K562 (cell line): ENCODE results near the gene TBC1D1. TPM values are rescaled to one million over a fixed set of nuclear protein-coding genes. Genes with fewer than 3 reads are reported as not detected.

Source experiments
- ATAC-seq: fragments of 200-7000 bp; cut with Tn5 transposase; 3 replicates; pipeline ENCODE4 v1.9.1; 2020; ENCODE audit warnings: moderate library complexity
- BruUV-seq: library from RNA; stranded (reverse); fragments of 400-500 nt; replicated peaks from 2 replicates; lab custom pipeline; 2021; lab: Mats Ljungman, UMichigan
- CTCF ChIA-PET: fragments of 300-600 bp; formaldehyde crosslinking; extraction: SDS; loops from one replicate; lab custom pipeline; 2021; ENCODE audit warnings: low intra/inter-chr PET ratio; lab: Yijun Ruan, JAX
- POLR2A ChIA-PET: fragments of 300-600, 350-650 bp; sonication (Branson Sonifier 250); formaldehyde crosslinking; extraction: SDS; loops from one replicate; lab custom pipeline; 2021; ENCODE audit warnings: antibody characterized with exemption, inconsistent platforms; lab: Yijun Ruan, JAX
- DNase-seq, 4 experiments: peaks; one replicate each; pipeline versions ENCODE4 v3.0.0 to v3.0.0-alpha.2; 2011 to 2018; ENCODE audit warnings: low spot score in 3 of 4, mixed read lengths in 3 of 4; ENCODE audit errors: extremely low read depth in 1 of 4
- FAIRE-seq: peaks from 2 replicates; lab custom pipeline; 2011; peaks lifted over from hg19 to GRCh38; lab: Jason Lieb, UNC
- H2AFZ ChIP-seq: 2 replicates; pipeline ENCODE4 v1.6.0; 2011; ENCODE audit warnings: low read depth, low read length, control low read depth, inconsistent platforms
- H3K27ac ChIP-seq: fragments of 200-600 bp; 3 replicates; pipeline ENCODE4 v1.8.0; 2011; ENCODE audit warnings: low read depth, mild to moderate bottlenecking, control low read depth, inconsistent platforms, low read length, moderate library complexity, mixed read lengths; ENCODE audit errors: extremely low read depth
- H3K27me3 ChIP-seq, 2 experiments: fragments of 300-600 bp in 1 of 2; 2 replicates in 1 of 2; 3 replicates in 1 of 2; pipeline versions ENCODE4 v1.6.0 to v1.8.0; 2011; ENCODE audit warnings: inconsistent platforms in 2 of 2, low read length in 2 of 2, mild to moderate bottlenecking in 1 of 2, mixed read lengths in 1 of 2, moderate library complexity in 1 of 2; ENCODE audit not compliant: control insufficient read depth in 2 of 2, insufficient read depth in 2 of 2
- H3K36me3 ChIP-seq: fragments of 300-600 bp; 3 replicates; pipeline ENCODE4 v1.8.0; 2011; ENCODE audit warnings: mild to moderate bottlenecking, low read length, inconsistent platforms; ENCODE audit not compliant: control insufficient read depth, insufficient read depth
- H3K4me1 ChIP-seq, 2 experiments: fragments of 200-600 bp in 1 of 2; replicated peaks in 1 of 2; 2 replicates in 1 of 2; 3 replicates in 1 of 2; pipeline versions ENCODE4 v1.5.1 to v1.8.0; 2011; ENCODE audit warnings: inconsistent platforms in 2 of 2, low read length in 2 of 2, mild to moderate bottlenecking in 1 of 2, mixed read lengths in 1 of 2, moderate library complexity in 1 of 2; ENCODE audit not compliant: control insufficient read depth in 2 of 2, insufficient read depth in 2 of 2
- H3K4me2 ChIP-seq: 2 replicates; pipeline ENCODE4 v1.6.1; 2011; ENCODE audit warnings: low read length, control low read depth, inconsistent platforms, mixed read lengths; ENCODE audit not compliant: insufficient read depth
- H3K4me3 ChIP-seq: fragments of 200-600 bp; sonication (generic), shearing (Covaris generic); 2 replicates; pipeline ENCODE4 v1.5.1; 2016; ENCODE audit warnings: control low read depth, inconsistent platforms
- H3K79me2 ChIP-seq: fragments of 200-600 bp; 3 replicates; pipeline ENCODE4 v1.8.0; 2011; ENCODE audit warnings: low read length, inconsistent platforms; ENCODE audit not compliant: control insufficient read depth, insufficient read depth
- H3K9ac ChIP-seq, 2 experiments: 2 replicates each; pipeline versions ENCODE4 v1.6.0 to v1.6.1; 2011; ENCODE audit warnings: low read depth in 2 of 2, low read length in 2 of 2, control low read depth in 1 of 2, inconsistent platforms in 1 of 2, mild to moderate bottlenecking in 1 of 2, mixed read lengths in 1 of 2; ENCODE audit not compliant: insufficient read depth in 1 of 2
- H3K9me1 ChIP-seq: one replicate; pipeline ENCODE4 v1.6.0; 2011; ENCODE audit warnings: inconsistent platforms, mild to moderate bottlenecking, low read length, moderate library complexity; ENCODE audit not compliant: control insufficient read depth, insufficient read depth
- H3K9me3 ChIP-seq: replicated peaks from 2 replicates; pipeline ENCODE4 v1.5.1; 2011; ENCODE audit warnings: low read depth, low read length, inconsistent platforms; ENCODE audit not compliant: control insufficient read depth, insufficient read depth
- H4K20me1 ChIP-seq: replicated peaks from 2 replicates; pipeline ENCODE4 v1.6.1; 2011; ENCODE audit warnings: low read length, inconsistent platforms, mixed read lengths; ENCODE audit not compliant: control insufficient read depth, insufficient read depth
- ERF ChIP-seq: fragments of 450-650 bp; formaldehyde crosslinking; IDR thresholded peaks from 2 replicates; pipeline ENCODE4 v1.4.0; 2020; ENCODE audit warnings: mild to moderate bottlenecking, mixed read lengths
- EWSR1 ChIP-seq: fragments of 450-650 bp; IDR thresholded peaks from 2 replicates; pipeline ENCODE4 v1.6.1; 2018; ENCODE audit warnings: borderline replicate concordance, mild to moderate bottlenecking, low read depth, moderate library complexity; ENCODE audit not compliant: partially characterized antibody
- GTF2B ChIP-seq: IDR thresholded peaks from 2 replicates; pipeline ENCODE4 v1.6.1; 2011; ENCODE audit not compliant: insufficient read length; ENCODE audit errors: extremely low read depth
- IFI16 ChIP-seq: fragments of 250-450 bp; sonication (Bioruptor Pico); IDR thresholded peaks from 2 replicates; pipeline ENCODE4 v2.1.2; 2022; ENCODE audit warnings: mild to moderate bottlenecking, inconsistent platforms
- KDM1A ChIP-seq, 2 experiments: fragments of 450-650 bp; IDR thresholded peaks; 2 replicates each; pipeline ENCODE4 v1.6.1; 2016; ENCODE audit warnings: mild to moderate bottlenecking in 2 of 2
- RBM39 ChIP-seq: fragments of 200-400 bp; formaldehyde crosslinking; optimal IDR thresholded peaks from 2 replicates; pipeline ENCODE3; 2018; ENCODE audit warnings: low read depth, low read length
- SMARCB1 ChIP-seq: IDR thresholded peaks from 2 replicates; pipeline ENCODE4 v1.6.1; 2011; ENCODE audit warnings: improper control_type of control experiment, low read depth; ENCODE audit not compliant: insufficient read length
- ZNF165 ChIP-seq: fragments of 250-450 bp; sonication (Bioruptor Pico); IDR thresholded peaks from 2 replicates; pipeline ENCODE4 v1.4.0; 2020; ENCODE audit warnings: borderline replicate concordance
- ZNF282 ChIP-seq: sonication (generic); formaldehyde crosslinking; IDR thresholded peaks from 2 replicates; pipeline ENCODE4 v1.8.1; 2023; ENCODE audit warnings: missing genetic modification reagents
- ZNF449 ChIP-seq: fragments of 250-450 bp; sonication (Bioruptor Pico); IDR thresholded peaks from 2 replicates; pipeline ENCODE4 v1.8.0; 2022; ENCODE audit warnings: moderate library complexity, mild to moderate bottlenecking, inconsistent platforms
- ZNF696 ChIP-seq: fragments of 250-450 bp; sonication (Bioruptor Pico); conservative IDR thresholded peaks from 2 replicates; pipeline ENCODE4 v1.4.0; 2020; ENCODE audit warnings: mild to moderate bottlenecking, moderate library complexity
- WGBS: fragments of 100-300 bp; shearing (Covaris generic); methylation state at CpG from one replicate; pipeline ENCODE4 v1.1.6; 2016; ENCODE audit warnings: low coverage, mixed read lengths; ENCODE audit not compliant: insufficient coverage; ENCODE audit errors: missing lambda C conversion rate; 5-methylcytosine and 5-hydroxymethylcytosine counted together
- in situ Hi-C: fragments of 300-500 bp; cut with MboI; formaldehyde crosslinking; loops from 4 replicates; pipeline ENCODE4 v1.15.0; 2018; ENCODE audit warnings: inconsistent platforms, mixed read lengths
- intact Hi-C: fragments of 100-400 bp; cut with micrococcal nuclease; formaldehyde crosslinking; loops from 2 replicates; pipeline ENCODE4 v1.14.2; 2022
- polyA plus RNA-seq, 8 experiments: library from polyadenylated mRNA; depleted of rRNA in 4 of 8; stranded (reverse) in 5 of 8; unstranded in 3 of 8; fragments of >200 nt; fragmentation: Nextera tagmentation in 2 of 8; fragmentation: Illumina TruSeq in 1 of 8; extraction: Ambion mirVana in 2 of 8; extraction: Trizol in 1 of 8; gene quantifications; 2 replicates each; pipeline versions ENCODE4 v1.2.1 to v1.2.3, GENCODE V29; 2011 to 2014; ENCODE audit warnings: inconsistent platforms in 1 of 8, missing spikeins in 1 of 8
- total RNA-seq, 7 experiments: library from RNA; depleted of rRNA in 6 of 7; stranded (reverse); fragments of >200 nt in 6 of 7; fragmentation: Illumina TruSeq in 2 of 7; extraction: Trizol in 2 of 7; gene quantifications; 2 replicates each; pipeline versions ENCODE4 v1.2.1 to v1.2.3, GENCODE V29; 2011 to 2021; ENCODE audit warnings: low replicate concordance in 1 of 7
- TF ChIP-seq, protein P1 (sequence below): sonication (generic); formaldehyde crosslinking; IDR thresholded peaks from 2 replicates; pipeline ENCODE4 v1.8.0; 2022; ENCODE audit warnings: mild to moderate bottlenecking, missing genetic modification reagents
- TF ChIP-seq, protein P2 (sequence below): fragments of 450-650 bp; formaldehyde crosslinking; IDR thresholded peaks from 2 replicates; pipeline ENCODE4 v1.4.0; 2022; ENCODE audit warnings: missing genetic modification characterization

TBC1D1 gene
- total and polyA plus RNA-seq, 9 of the 15 experiments (the other 6 are each of a cell fraction or from before 2014, with no cell fraction given), result 0.59 to 14.2 (median 8.8) TPM

DNA sequence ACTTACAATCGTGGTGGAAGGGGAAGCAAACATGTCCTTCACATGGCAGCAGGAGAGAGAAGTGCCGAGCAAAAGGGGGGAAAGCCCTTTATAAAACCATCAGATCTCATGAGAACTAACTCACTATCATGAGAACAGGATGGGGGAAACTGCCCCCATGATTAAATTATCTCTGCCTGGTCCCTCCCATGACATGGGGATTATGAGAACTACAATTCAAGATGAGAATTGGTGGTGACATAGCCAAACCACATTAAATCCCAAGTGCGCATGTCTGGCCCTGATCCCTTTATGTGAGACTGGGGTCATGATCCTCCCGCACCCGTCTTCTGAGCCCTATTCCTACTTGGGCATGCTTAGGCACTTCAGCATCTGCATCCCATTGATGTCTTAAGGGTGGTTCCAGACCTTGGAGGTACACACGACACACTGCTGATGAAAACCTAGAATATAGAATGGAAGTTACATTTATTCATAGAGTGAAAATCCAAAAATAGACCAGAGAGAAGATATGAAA is 185.3 kb downstream of the TBC1D1 start:
- Histone ChIP-seq H2AFZ (no peak overlapping the region), H3K4me1 (peaks cover 0 to 5% of the 10 kb centered on the region in 2 experiments; a peak in 3 of 5 replicates), H4K20me1 (0 out of 2 replicates have a peak, but pooled peaks cover 2% of the 10 kb centered on the region), H3K27ac (no peak overlapping the region), H3K4me2 (no peak overlapping the region), H3K9me3 (no peaks in the 10 kb centered on the region), H3K79me2 (no peaks in the 10 kb centered on the region), H3K4me3 (no peak overlapping the region), H3K36me3 (no peaks in the 10 kb centered on the region), H3K27me3 (no peaks in the 10 kb centered on the region), H3K9ac (no peak overlapping the region), H3K9me1 (no peaks in the 10 kb centered on the region)
- 43% methylated on average over 5 of the region's 6 CpGs for WGBS
- in situ Hi-C loops (loop anchor here (10.0 kb wide), 1 partner anchor 239 kb away; no protein-coding TSS in a partner anchor), intact Hi-C loops (no loop called here)
- DNase-seq (no peak), FAIRE-seq (no peak), ATAC-seq (no peak)
- no TSS peak for BruUV-seq
- CTCF ChIA-PET, result interaction anchor here (1.1 kb wide), 1 partner anchor 14 kb away, joined by 5 read pairs; no protein-coding TSS in a partner anchor
- POLR2A ChIA-PET, result interaction anchor here (1.4 kb wide), 1 partner anchor 10 kb away, joined by 5 read pairs; no protein-coding TSS in a partner anchor
- TF ChIP-seq ERF (CRISPR knock-in tag) (no peak), KDM1A (IDR thresholded peaks at IDR 0.05) (no peak), ZNF449 (CRISPR knock-in tag) (no peak), GTF2B (no peak), ZNF696 (CRISPR knock-in tag) (no peak), SMARCB1 (no peak), IFI16 (CRISPR knock-in tag) (no peak), EWSR1 (no peak), ZNF165 (CRISPR knock-in tag) (no peak), ZNF282 (CRISPR knock-in tag) (no peak), RBM39 (no peak)
- TF ChIP-seq, protein P1, sequence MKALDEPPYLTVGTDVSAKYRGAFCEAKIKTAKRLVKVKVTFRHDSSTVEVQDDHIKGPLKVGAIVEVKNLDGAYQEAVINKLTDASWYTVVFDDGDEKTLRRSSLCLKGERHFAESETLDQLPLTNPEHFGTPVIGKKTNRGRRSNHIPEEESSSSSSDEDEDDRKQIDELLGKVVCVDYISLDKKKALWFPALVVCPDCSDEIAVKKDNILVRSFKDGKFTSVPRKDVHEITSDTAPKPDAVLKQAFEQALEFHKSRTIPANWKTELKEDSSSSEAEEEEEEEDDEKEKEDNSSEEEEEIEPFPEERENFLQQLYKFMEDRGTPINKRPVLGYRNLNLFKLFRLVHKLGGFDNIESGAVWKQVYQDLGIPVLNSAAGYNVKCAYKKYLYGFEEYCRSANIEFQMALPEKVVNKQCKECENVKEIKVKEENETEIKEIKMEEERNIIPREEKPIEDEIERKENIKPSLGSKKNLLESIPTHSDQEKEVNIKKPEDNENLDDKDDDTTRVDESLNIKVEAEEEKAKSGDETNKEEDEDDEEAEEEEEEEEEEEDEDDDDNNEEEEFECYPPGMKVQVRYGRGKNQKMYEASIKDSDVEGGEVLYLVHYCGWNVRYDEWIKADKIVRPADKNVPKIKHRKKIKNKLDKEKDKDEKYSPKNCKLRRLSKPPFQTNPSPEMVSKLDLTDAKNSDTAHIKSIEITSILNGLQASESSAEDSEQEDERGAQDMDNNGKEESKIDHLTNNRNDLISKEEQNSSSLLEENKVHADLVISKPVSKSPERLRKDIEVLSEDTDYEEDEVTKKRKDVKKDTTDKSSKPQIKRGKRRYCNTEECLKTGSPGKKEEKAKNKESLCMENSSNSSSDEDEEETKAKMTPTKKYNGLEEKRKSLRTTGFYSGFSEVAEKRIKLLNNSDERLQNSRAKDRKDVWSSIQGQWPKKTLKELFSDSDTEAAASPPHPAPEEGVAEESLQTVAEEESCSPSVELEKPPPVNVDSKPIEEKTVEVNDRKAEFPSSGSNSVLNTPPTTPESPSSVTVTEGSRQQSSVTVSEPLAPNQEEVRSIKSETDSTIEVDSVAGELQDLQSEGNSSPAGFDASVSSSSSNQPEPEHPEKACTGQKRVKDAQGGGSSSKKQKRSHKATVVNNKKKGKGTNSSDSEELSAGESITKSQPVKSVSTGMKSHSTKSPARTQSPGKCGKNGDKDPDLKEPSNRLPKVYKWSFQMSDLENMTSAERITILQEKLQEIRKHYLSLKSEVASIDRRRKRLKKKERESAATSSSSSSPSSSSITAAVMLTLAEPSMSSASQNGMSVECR (CRISPR knock-in tag), result no peak
- TF ChIP-seq, protein P2, sequence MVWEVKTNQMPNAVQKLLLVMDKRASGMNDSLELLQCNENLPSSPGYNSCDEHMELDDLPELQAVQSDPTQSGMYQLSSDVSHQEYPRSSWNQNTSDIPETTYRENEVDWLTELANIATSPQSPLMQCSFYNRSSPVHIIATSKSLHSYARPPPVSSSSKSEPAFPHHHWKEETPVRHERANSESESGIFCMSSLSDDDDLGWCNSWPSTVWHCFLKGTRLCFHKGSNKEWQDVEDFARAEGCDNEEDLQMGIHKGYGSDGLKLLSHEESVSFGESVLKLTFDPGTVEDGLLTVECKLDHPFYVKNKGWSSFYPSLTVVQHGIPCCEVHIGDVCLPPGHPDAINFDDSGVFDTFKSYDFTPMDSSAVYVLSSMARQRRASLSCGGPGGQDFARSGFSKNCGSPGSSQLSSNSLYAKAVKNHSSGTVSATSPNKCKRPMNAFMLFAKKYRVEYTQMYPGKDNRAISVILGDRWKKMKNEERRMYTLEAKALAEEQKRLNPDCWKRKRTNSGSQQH (CRISPR knock-in tag), result no peak
